Tibial nerve (tissue), 4 donors: ENCODE measurements around the gene NWD2. TPM values are rescaled to one million over a fixed set of nuclear protein-coding genes. Genes with fewer than 3 reads are reported as not detected.
"Not testable (repeated sequence)": the region's sequence is repeated elsewhere in the genome, so short reads cannot be mapped to it uniquely, and the experiment has no call there.

ENCODE experiments used
- DNase-seq, 2 donors: peaks; one replicate each; pipeline ENCODE4 v3.0.0-alpha.2; 2019; ENCODE audit warnings: low spot score in 2 of 2
- H3K27ac ChIP-seq, 4 donors: fragments of 200-600 bp; sonication (generic) in 3 of 4; one replicate each; pipeline ENCODE4 v1.5.1; 2017 to 2019; ENCODE audit warnings: mild to moderate bottlenecking in 1 of 4
- H3K27me3 ChIP-seq, 2 donors: fragments of 200-600 bp; sonication (generic) in 1 of 2; one replicate each; pipeline versions ENCODE4 v1.5.1 to v1.6.0; 2017 to 2019
- H3K36me3 ChIP-seq, 3 donors: fragments of 200-600 bp; sonication (generic); one replicate each; pipeline ENCODE4 v1.5.1; 2018 to 2019
- H3K4me1 ChIP-seq, 4 donors: fragments of 200-600 bp; sonication (generic) in 3 of 4; one replicate each; pipeline ENCODE4 v1.5.1; 2017 to 2019
- H3K4me3 ChIP-seq, 4 donors: fragments of 200-600 bp; sonication (generic) in 3 of 4; one replicate each; pipeline ENCODE4 v1.5.1; 2017 to 2019; ENCODE audit warnings: mild to moderate bottlenecking in 1 of 4, moderate library complexity in 1 of 4
- H3K9me3 ChIP-seq, 4 donors: fragments of 200-600 bp; sonication (generic) in 3 of 4; one replicate each; pipeline ENCODE4 v1.5.1; 2017 to 2019
- EP300 ChIP-seq, 2 donors: sonication (generic); formaldehyde crosslinking; IDR thresholded peaks; one replicate each; pipeline ENCODE4 v1.6.1; 2017; ENCODE audit warnings: antibody characterized with exemption in 2 of 2, mild to moderate bottlenecking in 1 of 2
- POLR2A ChIP-seq, 2 donors: fragments of 450-650 bp; IDR thresholded peaks; one replicate each; pipeline ENCODE4 v1.6.1; 2017; ENCODE audit warnings: antibody characterized with exemption in 2 of 2, mild to moderate bottlenecking in 2 of 2, moderate library complexity in 2 of 2
- WGBS, 2 donors: methylation state at CpG; one replicate each; pipeline ENCODE4 v1.1.5; 2018; 5-methylcytosine and 5-hydroxymethylcytosine counted together
- total RNA-seq, 4 donors: library from RNA; depleted of rRNA; stranded (reverse); fragments of >200 nt; gene quantifications; one replicate each; pipeline ENCODE4 v1.1.0, GENCODE V29; 2016
- TF ChIP-seq, protein P1 (sequence below), 5 experiments: fragments of 200-600 bp in 3 of 5; fragments of 450-650 bp in 2 of 5; sonication (generic) in 3 of 5; IDR thresholded peaks; one replicate each; pipeline ENCODE4 v1.5.1; 2016 to 2019; ENCODE audit warnings: antibody characterized with exemption in 5 of 5, mild to moderate bottlenecking in 3 of 5, moderate library complexity in 2 of 5

NWD2 gene, protein sequence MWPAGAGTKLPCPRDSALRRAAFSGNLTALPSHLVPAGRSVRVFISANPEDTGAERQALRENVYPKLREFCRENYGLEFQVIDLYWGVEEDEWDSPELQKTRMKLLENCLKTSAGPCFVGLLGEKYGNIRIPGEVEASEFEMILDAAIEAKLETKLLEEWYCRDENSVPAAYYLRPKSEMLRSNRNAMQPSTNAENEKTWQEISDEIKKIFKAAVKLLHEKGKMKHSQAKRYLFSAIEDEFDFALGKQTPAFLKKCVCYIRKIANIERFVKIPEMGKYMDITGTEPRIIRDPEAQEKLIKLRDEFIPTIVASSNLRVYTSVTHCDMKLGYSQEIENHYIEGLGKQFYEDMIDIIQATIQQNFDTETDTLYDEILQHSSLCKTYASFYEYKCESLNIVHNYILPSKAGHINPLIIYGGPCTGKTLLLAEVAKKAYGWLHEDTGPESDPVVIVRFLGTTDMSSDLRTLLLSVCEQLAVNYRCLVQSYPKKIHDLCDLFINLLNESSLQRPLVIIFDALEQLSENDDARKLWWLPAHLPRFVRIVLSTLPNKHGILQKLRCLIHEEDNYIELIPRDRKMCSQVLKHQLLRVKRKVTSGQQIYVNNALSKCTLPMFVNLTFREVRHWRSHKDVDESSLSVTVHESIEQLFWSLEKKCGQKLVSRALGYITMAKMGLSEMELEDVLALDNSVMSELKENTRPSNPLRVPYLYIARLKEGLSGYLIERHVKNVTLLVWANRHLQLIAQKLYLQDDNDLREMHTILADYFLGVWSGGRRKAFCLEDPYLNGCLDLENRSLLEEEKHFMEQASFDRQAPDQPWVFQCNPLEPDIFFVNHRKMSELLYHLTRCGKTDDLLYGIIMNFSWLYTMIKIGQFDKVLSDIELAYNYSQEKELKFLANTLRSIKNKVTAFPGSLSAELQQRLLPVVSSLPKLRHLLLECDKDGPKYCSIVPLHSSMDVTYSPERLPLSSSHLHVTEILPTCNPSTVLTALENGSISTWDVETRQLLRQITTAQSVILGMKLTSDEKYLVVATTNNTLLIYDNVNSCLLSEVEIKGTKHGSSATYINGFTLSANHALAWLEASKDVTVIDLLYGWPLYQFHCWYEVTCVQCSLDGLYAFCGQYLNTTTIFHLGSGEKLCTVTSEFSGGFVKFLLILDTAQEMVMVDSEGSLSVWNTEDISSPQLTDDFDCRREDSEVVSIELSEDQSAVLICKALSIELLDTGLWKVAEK (N-terminal part only)
- total RNA-seq, result 1 to 10 TPM in 1 of 4 donors, under 1 TPM in 2, not detected in 1; 0.30 to 1.1 (median 0.84) TPM

DNA sequence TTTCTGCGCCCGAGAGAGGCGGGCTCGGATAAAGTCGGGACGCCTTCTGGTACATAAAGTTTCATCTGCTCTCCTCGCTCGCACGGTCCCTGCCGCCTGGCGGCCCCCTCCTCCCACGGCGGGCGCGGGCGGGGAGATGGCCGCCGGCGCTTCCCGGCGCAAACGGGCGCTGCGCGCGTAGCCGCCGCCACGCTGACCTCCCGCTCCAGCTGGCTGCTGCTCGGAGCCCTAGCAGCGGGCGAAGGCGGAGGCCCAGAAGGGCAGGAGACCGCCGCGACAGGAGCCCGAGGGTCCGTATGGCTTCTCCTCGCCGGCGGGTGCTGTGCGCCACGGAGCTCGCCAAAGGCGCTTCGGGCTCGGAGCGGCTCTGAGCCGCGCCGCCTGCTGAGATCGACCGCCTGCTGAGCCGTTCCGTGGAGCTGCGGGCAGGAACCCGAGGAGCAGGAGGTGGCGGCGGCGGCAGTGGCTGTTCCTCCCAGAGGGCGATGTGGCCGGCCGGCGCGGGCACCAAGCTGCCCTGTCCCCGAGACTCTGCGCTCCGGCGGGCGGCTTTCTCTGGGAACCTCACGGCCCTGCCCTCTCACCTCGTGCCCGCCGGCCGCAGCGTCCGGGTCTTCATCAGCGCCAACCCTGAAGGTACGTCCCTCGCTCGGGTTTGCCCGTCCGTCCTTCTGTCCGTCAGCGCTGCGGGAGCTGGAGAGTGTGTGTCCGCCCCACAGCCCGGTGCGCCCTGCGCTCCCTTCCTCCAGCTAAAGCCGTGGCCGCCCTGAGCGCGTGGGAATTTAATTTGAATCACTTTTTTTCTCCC is at the start of gene NWD2:
Gene NWD2, plus strand, starts transcription at position 161 of the 808 bp plus-strand sequence. Its CDS starts 325 bp downstream, at position 486.
- WGBS, 2 donors, result 1 to 3% methylated on average over 44 to 90 of the region's 95 CpGs
- Histone ChIP-seq H3K27me3 (peaks cover 0 to 42% of the 10 kb centered on the region in 2 donors), H3K27ac (no peak within 1 kb of the TSS), H3K4me3 (peak within 1 kb of the TSS in 2 of 4 donors; percentile 16 to 42), H3K9me3 (no peaks in the 10 kb centered on the region), H3K4me1 (peaks cover 0 to 19% (median 0%) of the 10 kb centered on the region in 4 donors), H3K36me3 (no peaks in the 10 kb centered on the region)
- no peak for DNase-seq
- TF ChIP-seq EP300 (IDR thresholded peaks at IDR 0.05), result no peak
- TF ChIP-seq, protein P1, sequence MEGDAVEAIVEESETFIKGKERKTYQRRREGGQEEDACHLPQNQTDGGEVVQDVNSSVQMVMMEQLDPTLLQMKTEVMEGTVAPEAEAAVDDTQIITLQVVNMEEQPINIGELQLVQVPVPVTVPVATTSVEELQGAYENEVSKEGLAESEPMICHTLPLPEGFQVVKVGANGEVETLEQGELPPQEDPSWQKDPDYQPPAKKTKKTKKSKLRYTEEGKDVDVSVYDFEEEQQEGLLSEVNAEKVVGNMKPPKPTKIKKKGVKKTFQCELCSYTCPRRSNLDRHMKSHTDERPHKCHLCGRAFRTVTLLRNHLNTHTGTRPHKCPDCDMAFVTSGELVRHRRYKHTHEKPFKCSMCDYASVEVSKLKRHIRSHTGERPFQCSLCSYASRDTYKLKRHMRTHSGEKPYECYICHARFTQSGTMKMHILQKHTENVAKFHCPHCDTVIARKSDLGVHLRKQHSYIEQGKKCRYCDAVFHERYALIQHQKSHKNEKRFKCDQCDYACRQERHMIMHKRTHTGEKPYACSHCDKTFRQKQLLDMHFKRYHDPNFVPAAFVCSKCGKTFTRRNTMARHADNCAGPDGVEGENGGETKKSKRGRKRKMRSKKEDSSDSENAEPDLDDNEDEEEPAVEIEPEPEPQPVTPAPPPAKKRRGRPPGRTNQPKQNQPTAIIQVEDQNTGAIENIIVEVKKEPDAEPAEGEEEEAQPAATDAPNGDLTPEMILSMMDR (IDR thresholded peaks at IDR 0.05), result no peak
- TF ChIP-seq POLR2A (IDR thresholded peaks at IDR 0.05), result no peak

DNA sequence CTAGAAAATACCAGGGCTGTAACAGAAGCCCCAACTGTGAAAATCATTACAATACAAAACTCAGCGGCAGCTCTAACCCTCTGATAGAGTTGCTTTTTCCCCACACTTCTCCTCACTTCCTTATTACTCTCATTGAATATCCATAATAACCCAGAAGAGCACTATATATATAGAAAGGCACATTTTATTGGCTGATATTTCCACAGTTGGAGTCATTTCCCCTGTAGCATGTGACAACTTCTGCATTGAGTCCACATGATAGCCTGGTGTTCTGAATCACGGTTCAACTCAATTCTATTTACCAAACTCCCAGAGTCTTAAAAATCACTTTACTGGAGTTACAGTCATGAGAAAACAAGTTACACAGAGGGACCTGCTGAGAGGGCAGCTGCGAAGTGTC is 46.6 kb upstream of the NWD2 start:
- no peaks in the 10 kb centered on the region for H3K9me3 ChIP-seq
- no peak overlapping the region for H3K4me3 ChIP-seq
- no peak overlapping the region for H3K27ac ChIP-seq
- no peaks in the 10 kb centered on the region for H3K27me3 ChIP-seq
- no peak for DNase-seq
- TF ChIP-seq POLR2A (IDR thresholded peaks at IDR 0.05), result no peak
- TF ChIP-seq, protein P1 (IDR thresholded peaks at IDR 0.05), result no peak
- TF ChIP-seq EP300 (IDR thresholded peaks at IDR 0.05), result no peak
- 49 to 68% methylated on average over 3 of the region's 3 CpGs for whole genome bisulfite sequencing, 2 donors
- no peaks in the 10 kb centered on the region for H3K36me3 ChIP-seq
- H3K4me1 ChIP-seq, result no peaks in the 10 kb centered on the region

DNA sequence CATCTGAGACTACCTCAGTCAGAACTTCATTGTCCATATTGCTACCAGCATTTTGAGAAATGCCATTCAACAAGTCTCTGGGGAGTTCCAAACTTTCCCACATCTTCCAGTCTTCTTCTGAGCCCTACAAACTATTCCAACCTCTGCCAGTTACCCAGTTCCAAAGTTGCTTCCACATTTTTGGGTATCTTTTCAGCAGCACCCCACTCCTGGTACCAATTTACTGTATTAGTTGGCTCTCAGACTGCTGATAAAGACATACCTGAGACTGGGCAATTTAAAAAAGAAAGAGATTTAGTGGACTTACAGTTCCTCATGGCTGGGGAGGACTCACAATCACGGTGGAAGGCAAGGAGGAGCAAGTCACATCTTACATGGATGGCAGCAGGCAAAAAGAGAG is 39.8 kb upstream of the NWD2 start:
- H3K27me3 ChIP-seq, DNase-seq, H3K36me3 ChIP-seq, H3K4me1 ChIP-seq, H3K27ac ChIP-seq, H3K4me3 ChIP-seq: not testable (repeated sequence)
- peaks cover 0 to 25% (median 0%) of the 10 kb centered on the region in 4 donors for H3K9me3 ChIP-seq
- 75 to 90% methylated on average over 1 of the region's 1 CpG for WGBS, 2 donors

DNA sequence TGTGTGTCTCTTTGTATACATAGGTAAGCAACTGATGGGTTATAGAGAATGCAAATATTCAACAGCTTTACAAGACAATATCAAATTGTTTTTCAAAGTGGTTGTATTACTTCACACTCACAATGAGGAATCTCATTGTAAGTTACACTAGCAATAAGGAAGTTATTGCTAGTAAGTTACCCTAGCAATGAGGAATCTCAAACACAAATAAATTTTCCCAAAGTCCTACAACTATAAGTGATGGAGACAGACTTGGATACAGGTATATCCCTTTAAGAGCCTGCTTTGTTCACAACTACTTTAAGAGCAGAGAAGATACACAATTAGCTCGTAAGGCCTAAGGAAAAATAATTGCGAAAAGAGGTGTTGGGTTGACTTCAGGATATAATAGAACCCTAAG is 28.3 kb upstream of the NWD2 start:
- no peaks in the 10 kb centered on the region for H3K27me3 ChIP-seq
- no peaks in the 10 kb centered on the region for H3K4me1 ChIP-seq
- TF ChIP-seq POLR2A (IDR thresholded peaks at IDR 0.05), result no peak
- TF ChIP-seq, protein P1 (IDR thresholded peaks at IDR 0.05), result no peak
- no peak for TF ChIP-seq EP300 (IDR thresholded peaks at IDR 0.05)
- no peak overlapping the region for H3K4me3 ChIP-seq
- no peaks in the 10 kb centered on the region for H3K9me3 ChIP-seq
- DNase-seq, result no peak
- H3K36me3 ChIP-seq, result no peaks in the 10 kb centered on the region
- no peak overlapping the region for H3K27ac ChIP-seq
- WGBS, 2 donors, result 83 to 89% methylated on average over 2 of the region's 2 CpGs

DNA sequence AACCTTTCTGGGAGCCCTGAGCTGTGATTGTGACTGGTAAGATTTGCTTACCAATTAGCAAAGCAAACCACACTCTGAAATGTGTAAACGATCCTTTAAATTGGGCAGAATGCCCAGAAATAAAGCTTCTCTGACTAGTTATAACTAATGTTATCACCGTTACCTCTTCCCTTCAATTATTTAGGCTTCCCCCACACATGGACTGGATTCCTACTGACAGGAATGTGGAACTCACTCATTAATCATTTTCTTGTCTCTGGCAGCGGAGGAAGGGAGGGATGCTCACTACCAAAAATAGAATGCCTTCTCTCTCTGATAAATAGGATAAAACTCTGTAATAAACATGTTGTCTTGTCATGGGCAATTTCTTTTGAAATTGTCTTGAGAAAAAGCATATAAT is 25.3 kb upstream of the NWD2 start:
- Histone ChIP-seq H3K4me1 (no peaks in the 10 kb centered on the region), H3K4me3 (no peak overlapping the region), H3K27ac (no peak overlapping the region), H3K27me3 (no peaks in the 10 kb centered on the region), H3K36me3 (no peaks in the 10 kb centered on the region), H3K9me3 (no peaks in the 10 kb centered on the region)
- no peak for DNase-seq
- no peak for TF ChIP-seq EP300 (IDR thresholded peaks at IDR 0.05)
- TF ChIP-seq, protein P1 (IDR thresholded peaks at IDR 0.05), result no peak
- no peak for TF ChIP-seq POLR2A (IDR thresholded peaks at IDR 0.05)
- WGBS, 2 donors, result 31 to 33% methylated on average over 3 of the region's 3 CpGs
